Smooth muscle cell of the brain vasculature (primary cell): Measurements from ENCODE around the gene FASN.

Experiments
- DNase-seq: peaks from one replicate; pipeline ENCODE4 v3.0.0-alpha.2; 2012; ENCODE audit warnings: low read depth, low spot score

FASN gene

DNA sequence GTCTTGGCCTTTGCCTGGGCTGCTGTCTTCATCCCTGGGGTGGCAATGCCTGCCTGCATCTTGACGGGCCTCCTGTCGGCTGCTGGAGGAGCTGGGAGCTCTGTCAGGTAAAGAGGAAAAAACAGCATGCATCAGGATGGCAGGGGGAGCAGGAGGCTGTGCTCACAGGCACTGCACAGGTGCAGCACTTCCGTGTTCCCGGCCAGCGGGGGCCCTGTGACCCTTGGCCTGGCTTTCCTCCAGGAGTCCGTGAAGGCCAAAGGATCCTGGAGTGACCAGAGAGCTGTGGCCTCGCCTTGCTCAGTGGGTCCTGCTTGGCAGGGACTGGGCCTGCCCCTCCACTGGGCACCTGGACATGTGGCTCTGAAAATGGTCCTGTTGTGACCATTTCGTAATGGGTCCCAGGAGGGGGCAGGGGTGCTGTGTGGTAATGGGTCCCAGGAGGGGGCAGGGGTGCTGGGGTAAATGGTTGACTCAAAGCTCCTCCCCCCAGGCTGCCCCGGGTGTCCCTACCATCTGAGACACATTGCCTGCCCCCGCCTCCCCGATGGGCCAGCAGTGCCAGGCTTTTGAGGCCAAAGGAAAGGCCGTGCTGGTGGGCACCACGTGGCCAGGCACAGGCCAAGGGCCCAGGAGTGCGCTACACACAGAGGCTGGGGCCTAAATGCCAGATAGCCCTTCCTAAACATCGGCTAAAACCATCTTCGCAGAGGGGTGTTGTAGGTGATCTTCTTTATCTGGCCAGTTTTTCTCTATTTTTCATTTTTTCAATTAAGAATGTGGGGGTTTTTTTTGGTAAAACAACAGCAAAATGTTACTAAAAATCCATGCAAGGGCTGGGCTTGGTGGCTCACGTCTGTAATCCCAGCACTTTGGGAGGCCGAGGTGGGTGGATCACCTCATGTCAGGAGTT lies 4.0 kb upstream of the FASN start:
- DNase-seq = no peak

DNA sequence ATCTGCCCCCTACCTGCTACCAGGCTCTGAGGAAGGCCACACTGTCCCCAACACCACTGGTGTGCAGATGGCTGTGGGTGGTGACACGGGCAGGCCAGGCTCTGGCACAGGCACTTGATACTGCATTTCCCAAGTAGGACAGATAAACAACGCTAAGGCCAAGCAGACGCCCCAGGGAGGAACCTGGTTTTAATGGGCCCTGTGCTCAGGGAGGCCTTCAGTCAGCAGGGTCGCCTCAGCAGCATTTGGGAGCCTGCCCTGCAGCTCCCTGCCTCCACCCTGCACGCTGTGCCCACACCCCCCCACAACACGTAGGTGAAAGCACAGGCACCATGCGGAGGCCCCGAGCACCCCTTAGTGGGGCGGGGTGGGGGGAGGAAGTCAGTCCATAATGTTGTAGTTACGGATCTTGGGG lies 3.3 kb upstream of the FASN start:
- no peak for DNase-seq

DNA sequence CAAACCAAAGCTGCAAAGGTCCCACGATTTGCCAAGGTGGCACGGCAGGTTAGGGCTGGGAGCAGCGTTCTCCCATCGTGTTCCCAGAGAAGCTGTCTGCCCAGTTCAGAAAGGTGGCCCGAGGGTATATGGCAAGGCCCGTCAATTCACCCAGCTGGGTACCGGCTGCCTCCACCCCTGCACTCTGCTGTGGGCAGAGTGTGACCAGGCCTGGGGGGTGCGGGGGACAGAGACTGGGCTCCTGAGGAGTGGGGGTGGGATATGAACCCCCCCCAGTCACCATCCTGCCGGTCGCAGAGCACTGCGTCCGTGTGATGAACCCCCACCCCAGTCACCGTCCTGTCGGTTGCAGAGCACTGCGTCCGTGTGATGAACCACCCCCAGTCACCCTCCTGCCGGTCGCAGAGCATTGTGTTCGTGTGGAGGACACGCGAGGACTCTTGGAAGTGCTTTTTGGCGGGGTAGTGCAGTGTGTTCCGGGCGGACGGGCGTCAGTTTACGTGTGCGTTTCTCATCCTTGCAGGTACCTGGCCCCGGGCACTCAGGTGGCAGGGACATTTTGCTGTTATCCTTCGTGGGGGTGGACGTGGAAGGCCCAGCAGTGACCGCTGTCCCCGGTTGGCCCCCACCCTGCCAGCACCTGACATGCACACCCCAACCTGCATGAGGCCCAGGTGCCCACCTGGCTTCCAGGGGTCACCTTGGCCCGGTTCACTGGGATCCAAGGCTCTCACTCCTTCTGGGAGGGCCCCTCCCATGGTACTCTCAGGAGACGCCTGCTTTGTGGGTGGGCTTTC lies 2.7 kb upstream of the FASN start:
- no peak for DNase-seq

DNA sequence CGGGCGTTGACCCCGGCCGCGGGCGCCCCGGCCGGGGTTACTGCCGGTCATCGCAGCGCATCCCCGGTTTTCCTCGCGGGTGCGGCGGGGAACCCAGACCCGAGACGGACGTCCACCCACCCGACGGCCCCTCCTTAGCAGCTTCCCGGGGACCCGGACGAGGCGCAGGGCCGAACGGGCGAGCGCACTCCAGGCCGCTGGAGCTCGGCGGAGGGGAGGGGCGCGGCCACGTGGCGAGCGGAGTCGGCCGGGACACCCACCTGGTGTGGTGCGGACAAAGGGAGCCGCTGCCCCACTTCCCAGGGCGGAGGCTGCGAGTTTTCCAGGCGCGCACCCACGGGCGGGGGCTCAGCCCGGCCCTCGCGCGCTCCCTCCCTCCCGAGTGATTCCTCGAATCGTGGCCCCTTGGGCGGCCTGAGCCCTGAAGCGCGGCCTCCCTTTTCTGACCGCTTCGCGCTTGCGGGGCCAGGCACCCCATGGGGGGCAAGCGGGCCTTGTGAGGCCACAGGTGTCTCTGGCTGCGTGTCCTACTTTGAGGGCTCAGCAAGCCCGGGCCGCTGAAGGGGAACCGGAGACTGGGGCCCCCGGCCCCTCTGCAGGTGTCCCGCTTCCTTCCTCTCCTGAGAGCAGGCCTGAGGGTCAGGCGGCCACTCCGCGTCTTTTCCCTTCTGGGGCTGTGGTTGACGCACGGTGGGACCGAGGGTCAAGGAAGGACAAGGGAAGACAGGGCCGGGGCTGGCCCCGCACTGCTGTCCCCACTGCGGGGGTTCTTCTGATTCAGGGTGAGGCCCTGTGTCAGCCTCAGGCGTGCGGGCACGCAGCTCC lies 1.1 kb upstream of the FASN start:
- DNase-seq = no peak

DNA sequence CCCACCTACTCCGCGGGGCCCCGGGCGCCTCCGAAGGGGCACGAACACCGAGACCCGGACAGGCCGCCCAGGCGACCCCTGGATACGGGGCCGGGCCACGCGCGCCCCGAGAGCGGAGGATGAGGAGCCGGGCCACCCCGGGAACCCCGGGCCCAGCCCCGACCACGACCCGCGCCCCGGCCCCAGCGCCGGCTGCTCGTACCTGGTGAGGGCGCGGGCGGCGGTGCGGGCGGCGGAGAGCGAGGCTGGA lies 192 bp downstream of the FASN start:
- no peak for DNase-seq

DNA sequence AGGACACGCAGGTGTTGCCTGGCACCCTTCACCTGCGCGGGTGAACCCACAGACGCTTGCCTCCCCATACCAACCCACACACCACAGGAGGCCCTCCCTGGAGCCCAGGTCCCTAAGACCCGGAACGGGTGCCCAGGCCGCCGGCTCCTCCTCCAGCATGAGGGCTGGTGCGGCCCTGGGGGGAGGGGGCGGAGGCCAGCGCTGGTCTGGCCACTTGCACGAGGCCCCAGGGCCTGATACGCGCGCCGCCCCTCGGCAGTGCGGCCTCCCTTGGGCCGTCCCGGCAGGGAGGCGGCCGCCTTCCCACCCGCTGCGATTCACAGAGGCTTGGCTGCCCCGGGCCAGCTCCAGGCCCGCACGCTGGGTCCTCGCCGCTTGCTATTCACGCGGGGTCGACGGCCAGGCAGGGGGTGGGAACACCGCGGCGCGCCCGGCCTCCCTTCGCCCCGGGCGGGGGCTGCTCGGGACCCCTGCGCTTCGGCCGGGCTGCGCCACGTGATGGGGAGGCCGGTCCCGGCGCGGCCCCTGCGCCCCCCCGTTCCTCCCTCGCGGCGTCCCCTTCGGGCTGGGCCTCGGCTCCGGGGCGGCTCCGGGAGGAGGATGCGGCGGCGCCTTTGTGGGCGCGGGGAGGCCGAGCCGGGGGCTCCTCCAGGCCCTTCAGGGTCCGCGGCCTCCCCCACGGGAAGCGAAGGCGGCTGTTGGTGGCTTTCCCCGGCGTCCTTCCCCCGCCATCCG lies 685 bp downstream of the FASN start:
- DNase-seq = no peak

DNA sequence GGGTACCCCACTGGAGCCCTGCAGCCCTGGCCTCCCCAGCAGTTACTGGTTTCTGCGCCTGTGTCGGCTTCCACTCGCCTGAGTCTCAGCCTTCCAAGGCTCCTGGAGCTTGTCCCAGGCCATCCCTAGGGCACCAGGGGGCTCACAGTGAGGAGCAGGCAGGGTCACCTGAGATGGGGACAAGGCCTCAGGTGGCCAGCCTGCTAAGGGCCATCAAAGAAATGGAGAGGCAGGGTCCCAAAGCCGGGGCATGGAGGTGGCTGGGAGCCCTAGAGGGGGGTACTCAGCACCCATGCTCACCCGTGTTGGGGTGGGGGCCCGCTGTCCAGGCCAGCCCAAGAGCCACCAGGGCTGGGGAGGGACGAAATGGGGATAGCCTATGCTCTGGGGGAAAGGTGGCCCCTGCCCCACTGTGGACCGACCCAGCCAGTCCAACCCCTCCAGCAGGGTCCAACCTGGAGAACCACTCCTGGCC lies 1.3 kb downstream of the FASN start:
- DNase-seq = no peak

DNA sequence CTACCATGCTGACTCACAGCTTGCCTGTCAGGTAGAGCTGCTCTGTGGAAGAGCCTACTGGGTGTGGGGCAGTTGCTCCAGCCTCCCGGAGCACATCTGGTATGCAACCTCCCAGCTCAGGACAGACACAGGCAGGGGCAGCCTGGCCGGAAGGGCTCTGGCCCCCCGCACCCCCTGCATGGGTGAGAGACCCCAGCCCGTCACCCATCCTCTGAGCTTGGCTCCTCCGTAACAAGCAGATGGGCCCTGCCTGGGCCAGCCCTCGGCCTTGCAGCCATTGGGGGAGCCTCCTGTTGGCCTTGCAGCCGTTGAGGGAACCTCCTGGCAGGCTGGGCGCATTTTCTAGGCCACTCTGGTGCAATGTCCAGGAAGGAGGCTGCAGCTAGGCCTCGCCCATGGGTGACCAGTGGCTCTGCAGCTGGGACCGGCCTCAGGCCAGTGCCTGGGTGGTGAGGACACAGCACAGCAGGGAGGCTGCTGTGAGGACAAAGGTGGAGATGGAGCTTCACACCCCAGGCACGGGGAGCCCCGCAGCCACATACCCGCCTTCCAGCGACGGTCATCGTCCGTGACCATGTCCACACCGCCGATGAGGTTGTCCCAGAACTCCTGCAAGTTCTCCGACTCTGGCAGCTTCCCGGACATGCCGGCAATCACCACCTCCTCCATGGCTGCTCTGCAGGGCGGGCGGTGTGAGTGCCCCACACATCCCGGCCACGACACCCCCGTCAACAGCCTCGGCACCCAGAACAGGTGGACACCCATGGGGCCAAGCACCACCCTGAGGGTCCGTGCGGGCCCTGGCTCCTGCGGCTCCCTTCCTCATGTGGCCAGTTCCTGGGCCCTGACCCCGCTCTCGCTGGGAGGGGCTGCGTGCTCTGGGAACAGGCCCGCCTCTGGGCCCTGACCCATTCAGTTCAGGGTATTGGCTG lies 2.0 kb downstream of the FASN start:
- DNase-seq = no peak

DNA sequence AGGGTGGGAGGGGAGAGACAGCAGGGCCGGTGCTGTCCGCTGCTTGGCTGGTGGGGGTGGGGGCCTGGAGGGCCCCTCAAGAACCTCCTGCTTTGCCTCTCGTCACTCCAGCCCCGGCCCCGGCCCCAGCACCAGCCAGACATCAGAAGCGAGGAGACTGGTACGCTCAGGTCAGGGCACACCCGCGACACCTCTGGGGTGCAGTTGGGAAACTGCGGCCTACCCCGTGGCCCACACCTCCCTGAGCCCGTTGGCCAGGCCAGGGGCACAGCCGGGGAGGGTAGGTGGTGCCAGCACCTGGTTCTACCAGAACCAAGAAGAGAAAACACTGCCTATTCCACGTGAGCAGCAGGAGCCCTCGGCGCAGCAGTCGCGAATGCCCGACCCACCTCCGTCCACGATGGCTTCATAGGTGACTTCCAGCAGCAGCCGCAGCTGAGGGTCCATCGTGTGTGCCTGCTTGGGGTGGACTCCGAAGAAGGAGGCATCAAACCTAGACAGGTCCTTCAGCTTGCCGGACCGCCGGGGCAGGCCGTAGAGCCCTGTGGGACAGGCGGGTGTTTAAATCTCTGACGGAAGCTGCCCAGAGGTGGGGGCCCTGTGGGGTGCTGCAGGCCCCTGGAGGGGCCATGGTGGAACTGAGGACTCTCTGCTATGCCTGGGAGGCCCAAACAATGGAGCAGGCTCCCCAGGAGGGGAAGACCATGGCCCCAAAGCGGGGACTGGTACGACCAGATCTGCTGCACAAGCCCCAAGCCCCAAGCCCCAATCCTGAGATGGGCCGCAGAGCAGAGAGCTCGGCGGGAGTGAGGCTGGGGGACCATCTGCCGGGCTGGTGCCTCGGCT lies 2.9 kb downstream of the FASN start:
- no peak for DNase-seq

DNA sequence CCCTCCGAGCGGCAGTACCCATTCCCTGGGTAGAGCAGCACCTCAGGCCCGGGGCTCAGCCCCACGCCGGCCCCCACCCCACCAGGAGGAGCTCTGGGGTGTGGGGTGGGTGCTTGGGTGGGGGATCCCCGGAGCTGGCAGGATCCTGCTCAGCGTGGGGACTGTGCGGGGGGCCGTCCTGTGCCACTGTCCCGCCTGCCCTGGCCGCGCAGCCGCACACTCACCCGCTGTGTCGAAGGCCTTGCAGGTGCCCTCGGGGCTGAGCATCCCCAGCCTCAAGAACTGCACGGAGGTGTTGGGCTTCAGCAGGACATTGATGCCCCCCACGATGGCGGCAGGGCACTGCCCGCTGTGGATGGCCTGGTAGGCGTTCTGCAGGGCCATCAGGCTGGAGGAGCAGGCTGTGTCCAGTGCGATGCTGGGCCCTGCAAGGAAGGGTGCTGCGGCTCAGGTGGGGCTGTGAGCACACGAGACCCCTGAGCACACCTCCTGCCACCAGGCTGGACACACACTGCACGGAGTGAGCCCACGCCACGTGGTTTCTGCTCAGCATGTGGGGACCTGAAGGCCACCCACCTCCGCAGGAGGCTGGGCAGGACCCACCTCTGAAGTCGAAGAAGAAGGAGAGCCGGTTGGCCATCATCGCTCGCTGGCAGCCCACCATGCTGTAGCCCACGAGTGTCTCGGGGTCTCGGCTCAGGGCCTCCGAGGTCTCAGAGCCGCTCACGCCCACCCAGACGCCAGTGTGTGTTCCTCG lies 4.9 kb downstream of the FASN start:
- DNase-seq = no peak

DNA sequence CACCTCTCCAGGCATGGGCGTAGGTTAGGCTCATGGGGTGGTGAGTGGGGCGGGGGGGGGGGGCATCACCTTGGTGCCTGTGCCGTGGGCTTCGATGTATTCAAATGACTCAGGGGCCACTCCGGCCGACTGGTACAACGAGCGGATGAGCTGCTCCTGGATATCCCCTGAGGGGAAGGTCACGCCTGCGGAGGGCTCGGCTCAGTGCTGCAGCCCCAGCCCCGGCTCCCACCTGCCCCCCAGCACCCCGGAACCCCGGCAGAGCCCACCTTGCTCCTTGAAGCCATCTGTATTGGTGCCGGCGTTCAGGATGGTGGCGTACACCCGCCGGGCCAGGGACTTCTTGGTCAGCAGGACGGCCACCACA lies 5.4 kb downstream of the FASN start:
- no peak for DNase-seq

DNA sequence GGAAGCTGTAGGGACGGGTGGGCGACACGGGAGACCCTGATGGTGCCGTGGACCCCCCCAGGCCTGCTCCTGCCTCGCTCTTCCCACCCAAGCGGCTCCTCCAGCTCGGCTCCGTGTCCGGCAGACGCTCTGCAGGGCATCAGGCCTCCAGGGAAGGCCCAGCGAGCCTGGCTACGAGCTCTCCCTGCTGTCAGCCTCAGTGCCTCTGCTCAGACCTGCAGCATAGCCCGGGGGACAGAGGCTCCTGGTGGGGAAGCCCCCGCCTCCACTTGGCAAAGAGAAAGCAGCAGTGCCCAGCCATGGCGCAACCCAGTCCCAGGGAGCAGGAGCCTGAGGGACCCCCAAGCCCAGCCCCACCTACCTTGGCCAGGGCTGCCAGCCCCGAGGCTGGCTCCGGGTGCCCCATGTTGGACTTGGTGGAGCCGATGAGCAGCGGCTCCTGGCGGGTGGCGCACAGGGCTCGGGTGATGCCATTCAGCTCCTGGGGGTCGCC lies 5.9 kb downstream of the FASN start:
- DNase-seq = no peak

DNA sequence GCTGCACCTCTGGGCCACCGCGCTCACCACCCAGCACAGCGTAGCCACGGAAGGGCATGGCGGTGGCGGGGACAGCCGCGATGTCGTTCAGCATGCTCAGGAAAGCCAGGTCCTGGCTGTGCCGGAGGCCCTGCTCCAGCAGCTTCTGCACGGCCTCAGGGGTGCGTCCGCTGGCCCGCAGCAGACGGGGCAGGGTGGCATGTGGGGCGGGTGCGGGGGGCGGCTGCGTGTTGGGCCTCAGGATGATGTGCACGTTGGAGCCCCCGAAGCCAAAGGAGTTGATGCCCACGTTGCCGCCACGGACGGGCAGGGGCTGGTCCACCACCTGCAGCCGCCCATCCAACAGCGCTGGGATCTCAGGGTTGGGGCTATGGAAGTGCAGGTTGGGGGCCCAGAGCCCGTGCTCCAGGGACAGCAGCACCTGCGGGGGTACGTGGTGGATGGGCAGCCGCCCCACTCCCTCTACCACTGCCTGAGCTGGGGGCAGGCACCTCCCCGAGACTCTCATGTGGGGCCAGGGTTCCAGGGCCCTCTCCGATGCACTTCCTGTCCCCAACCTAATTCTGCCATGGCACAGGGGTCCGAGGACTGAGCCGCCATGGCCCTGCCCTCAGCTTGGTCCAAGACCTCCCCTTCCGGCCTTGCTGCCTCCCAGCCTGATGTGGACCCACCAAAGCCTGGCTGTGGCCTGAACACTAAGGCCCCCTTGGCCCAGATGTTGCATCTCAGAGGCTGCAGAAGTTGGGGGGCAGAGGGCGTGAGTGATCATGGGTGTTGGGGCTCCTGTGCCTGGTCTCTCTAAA lies 6.6 kb downstream of the FASN start:
- DNase-seq = no peak

DNA sequence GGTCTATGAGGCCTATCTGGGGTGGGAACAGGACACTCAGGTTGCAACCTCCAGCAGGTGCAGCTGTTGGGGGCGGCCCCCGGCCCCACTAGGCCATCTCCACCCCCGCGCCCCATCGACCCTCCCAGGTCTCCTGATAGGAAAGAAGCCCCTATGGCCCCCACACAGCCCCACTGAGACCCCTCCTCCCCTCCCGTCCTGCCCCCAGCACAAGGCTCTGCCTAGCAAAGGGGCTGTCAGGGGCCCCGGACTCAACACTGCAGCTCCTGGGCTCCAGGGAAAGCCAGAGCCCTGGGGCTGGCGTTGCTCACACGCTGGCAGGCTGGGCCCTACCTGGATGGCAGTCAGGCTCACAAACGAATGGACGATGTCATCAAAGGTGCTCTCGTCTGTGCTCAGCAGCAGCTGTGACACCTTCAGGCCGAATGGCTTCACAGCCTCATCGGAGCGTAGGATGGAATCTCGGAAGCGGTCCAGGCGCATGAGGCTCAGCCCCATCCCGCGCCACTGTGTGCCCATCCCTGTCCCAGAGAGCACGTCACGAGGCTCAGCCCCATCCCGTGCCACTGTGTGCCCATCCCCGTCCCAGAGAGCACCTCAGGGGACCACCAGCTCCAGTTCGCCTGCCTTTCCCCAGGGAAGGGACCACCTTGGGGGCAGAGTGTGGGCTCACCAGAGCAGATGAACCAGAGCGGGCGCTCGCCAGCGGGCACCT lies 7.3 kb downstream of the FASN start:
- no peak for DNase-seq

DNA sequence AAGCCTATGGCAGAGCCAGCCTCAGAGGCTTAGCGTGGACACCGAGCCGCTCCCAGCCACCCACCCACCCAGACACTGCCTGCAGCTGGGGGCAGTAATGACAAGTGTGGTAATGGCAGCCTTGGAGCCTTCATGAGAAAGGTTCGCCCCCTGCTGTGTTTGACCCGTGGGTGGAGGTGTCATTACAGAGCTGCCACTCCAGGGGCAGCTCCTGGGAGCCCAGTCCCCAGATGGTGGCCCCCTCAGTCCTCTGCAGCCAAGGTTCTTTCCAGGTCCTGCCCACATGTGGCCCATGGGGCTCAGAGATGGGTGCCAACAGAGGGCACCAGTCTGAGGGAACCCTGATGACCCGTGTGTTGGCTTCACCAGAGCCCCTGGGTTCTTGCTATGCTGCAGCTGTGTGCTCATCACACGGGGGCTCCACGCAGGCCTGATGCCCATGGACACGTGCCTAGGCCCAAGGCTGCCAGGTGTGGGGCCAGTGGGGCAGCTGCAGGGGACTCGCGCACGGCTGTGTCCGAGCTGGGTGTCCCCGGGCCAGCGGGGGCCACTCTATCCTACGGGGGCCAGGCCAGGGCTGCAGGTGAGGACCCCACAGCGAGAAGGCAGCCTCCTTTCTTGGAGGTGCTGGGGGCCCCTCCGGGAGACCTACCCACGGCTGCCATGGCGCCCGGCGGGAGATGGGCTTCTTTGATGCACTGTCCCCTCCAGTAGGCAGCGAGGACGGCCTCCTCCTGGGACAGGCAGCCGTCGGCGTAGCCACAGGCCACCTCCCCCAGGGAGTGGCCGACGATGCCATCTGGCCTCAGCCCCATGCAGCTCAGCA lies 8.1 kb downstream of the FASN start:
- DNase-seq = no peak
